Thoracic aorta (tissue), 2 donors: Measurements from ENCODE around the gene FLAD1. TPM values are rescaled to one million over a fixed set of nuclear protein-coding genes. Genes with fewer than 3 reads are reported as not detected.

Experiments used
- ATAC-seq: fragments of 150-250 bp; one replicate; pipeline ENCODE4 v1.8.0; 2017; ENCODE audit warnings: low read depth; ENCODE audit not compliant: insufficient number of reproducible peaks, low FRiP score
- DNase-seq: peaks from one replicate; pipeline ENCODE4 v3.0.0-alpha.2; 2020; ENCODE audit warnings: low spot score
- H3K27ac ChIP-seq, 2 donors: fragments of 200-600 bp; sonication (generic); 1 replicate in 1 of 2; 2 replicates in 1 of 2; pipeline ENCODE4 v1.5.1; 2016; ENCODE audit warnings: mild to moderate bottlenecking in 2 of 2, moderate library complexity in 2 of 2
- H3K27me3 ChIP-seq: fragments of 200-600 bp; sonication (generic); replicated peaks from 2 replicates; pipeline ENCODE4 v1.6.0; 2016; ENCODE audit warnings: mild to moderate bottlenecking; ENCODE audit not compliant: insufficient read depth
- H3K36me3 ChIP-seq: fragments of 200-600 bp; sonication (generic); one replicate; pipeline ENCODE4 v1.5.1; 2016
- H3K4me1 ChIP-seq, 2 donors: fragments of 200-600 bp; sonication (generic); 1 replicate in 1 of 2; 2 replicates in 1 of 2; pipeline versions ENCODE4 v1.5.1 to v1.6.0; 2016; ENCODE audit warnings: low read depth in 2 of 2, mild to moderate bottlenecking in 1 of 2; ENCODE audit not compliant: control insufficient read depth in 1 of 2
- H3K4me3 ChIP-seq: fragments of 200-600 bp; sonication (generic); 2 replicates; pipeline ENCODE4 v1.5.1; 2016; ENCODE audit warnings: mild to moderate bottlenecking
- H3K9me3 ChIP-seq: fragments of 200-600 bp; sonication (generic); 2 replicates; pipeline ENCODE4 v1.5.1; 2016
- CTCF ChIP-seq: fragments of 200-600 bp; sonication (generic); IDR thresholded peaks from one replicate; pipeline ENCODE4 v1.5.1; 2019; ENCODE audit warnings: antibody characterized with exemption
- total RNA-seq, 2 donors: library from RNA; depleted of rRNA; stranded (reverse); fragments of >200 nt; gene quantifications; one replicate each; pipeline versions ENCODE4 v1.1.0 to v1.2.3, GENCODE V29; 2016

Gene FLAD1
- total RNA-seq, 2 donors from 2014 or later = 23.8 to 27.2 TPM

- DNase-seq = no peak
- no peak overlapping the region for H3K4me3 ChIP-seq
- no peak for ATAC-seq
- no peak for TF ChIP-seq CTCF
- no peak overlapping the region for H3K27ac ChIP-seq
- no peaks in the 10 kb centered on the region for H3K9me3 ChIP-seq
- no peaks in the 10 kb centered on the region for H3K36me3 ChIP-seq
- H3K4me1 ChIP-seq = no peaks in the 10 kb centered on the region
- H3K27me3 ChIP-seq = no peaks in the 10 kb centered on the region
These were observed 47.8 kb downstream of the FLAD1 start for GRCh38 chr1:155030899-155031298.

- no peaks in the 10 kb centered on the region for H3K4me1 ChIP-seq
These were observed 49.7 kb downstream of the FLAD1 start for GRCh38 chr1:155032886-155033285.

GRCh38 chr1:155033524-155033923 is 50.4 kb downstream of the FLAD1 start, which contains the start of the genes DCST1 and DCST2:
TSS of gene DCST1 (plus strand) at chr1:155033824. CDS start at chr1:155034037, 213 bp downstream.
TSS of gene DCST2 (minus strand) at chr1:155033781. CDS start at chr1:155033701, 80 bp downstream.
- H3K27me3 ChIP-seq = no peaks in the 10 kb centered on the region
- ATAC-seq = no peak
- H3K36me3 ChIP-seq = no peaks in the 10 kb centered on the region
- H3K27ac ChIP-seq = no peak within 1 kb of the TSS
- no peaks in the 10 kb centered on the region for H3K9me3 ChIP-seq
- TF ChIP-seq CTCF = no peak
- no peak within 1 kb of the TSS for H3K4me3 ChIP-seq
- DNase-seq = no peak
- H3K4me1 ChIP-seq = no peaks in the 10 kb centered on the region

More at GRCh38 chr1:155032886-155033285, 49.7 kb downstream of the FLAD1 start:
- H3K36me3 ChIP-seq = no peaks in the 10 kb centered on the region
- ATAC-seq (no peak), DNase-seq (no peak)
- TF ChIP-seq CTCF = no peak
- H3K27me3 ChIP-seq = no peaks in the 10 kb centered on the region
- H3K4me3 ChIP-seq = no peak overlapping the region
- H3K9me3 ChIP-seq = no peaks in the 10 kb centered on the region
- H3K27ac ChIP-seq = no peak overlapping the region

GRCh38 chr1:155034318-155035208 is 51.4 kb downstream of the FLAD1 start:
- Histone ChIP-seq H3K4me3 (no peak overlapping the region), H3K27ac (no peak overlapping the region), H3K4me1 (no peaks in the 10 kb centered on the region), H3K9me3 (no peaks in the 10 kb centered on the region), H3K36me3 (no peaks in the 10 kb centered on the region), H3K27me3 (no peaks in the 10 kb centered on the region)
- no peak for TF ChIP-seq CTCF
- no peak for DNase-seq
- ATAC-seq = no peak

- Histone ChIP-seq H3K36me3 (no peaks in the 10 kb centered on the region), H3K27me3 (no peaks in the 10 kb centered on the region), H3K4me1 (no peaks in the 10 kb centered on the region), H3K4me3 (no peak overlapping the region), H3K27ac (no peak overlapping the region), H3K9me3 (no peaks in the 10 kb centered on the region)
- ATAC-seq (no peak), DNase-seq (no peak)
- TF ChIP-seq CTCF = no peak
These were observed 52.8 kb downstream of the FLAD1 start for GRCh38 chr1:155035936-155036335.
